ENCODE data around the gene RCAN3. TPM values are rescaled to one million over a fixed set of nuclear protein-coding genes. Genes with fewer than 3 reads are reported as not detected.

RCAN3 gene
- total and polyA plus RNA-seq, 9 of the 15 experiments (the other 6 are each of a cell fraction or from before 2014, with no cell fraction given): 0.10 to 1.4 (median 0.43) TPM

DNA sequence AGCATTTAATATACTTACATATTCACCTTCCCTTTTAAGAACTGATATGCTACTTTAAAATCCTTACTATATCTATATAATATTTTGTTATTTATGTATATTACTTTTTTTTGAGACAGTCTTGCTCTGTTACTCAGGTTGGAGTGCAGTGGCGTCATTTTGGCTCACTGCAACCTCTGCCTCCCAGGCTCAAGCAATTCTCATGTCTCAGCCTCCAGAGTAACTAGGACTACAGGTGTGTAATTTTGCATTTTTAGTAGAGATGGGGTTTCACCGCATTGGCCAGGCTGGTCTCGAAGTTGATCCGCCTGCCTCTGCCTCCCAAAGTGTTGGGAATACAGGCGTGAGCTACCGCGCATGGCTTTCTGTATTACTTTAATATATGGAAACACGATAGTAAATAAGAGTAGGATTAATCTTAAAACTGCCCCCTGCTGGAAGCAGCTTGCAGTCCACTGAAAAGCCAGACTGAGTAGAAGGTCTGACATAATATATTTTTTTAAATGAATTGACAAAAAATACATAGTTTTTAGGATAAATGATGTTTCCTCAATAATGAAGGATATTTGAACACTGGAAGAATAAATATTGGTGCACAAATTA lies 24.4 kb downstream of the RCAN3 start (continued):
- peak; percentile 39 to 77 (median 69); a peak in 5 of 6 replicates for TF ChIP-seq CTCF (IDR thresholded peaks at IDR 0.05 in 2 of 3, conservative IDR thresholded peaks at IDR 0.05 in 1 of 3; ENCODE audit: insufficient read depth in 2 of 3, low read depth in 1 of 3, low read length in 3 of 3)
- TF ChIP-seq ZNF609 (CRISPR knock-in tag; IDR thresholded peaks at IDR 0.05; ENCODE audit: borderline replicate concordance): no peak
- TF ChIP-seq RBM15 (IDR thresholded peaks at IDR 0.05; ENCODE audit: insufficient read depth, low read length): no peak
- no peak for TF ChIP-seq NFXL1 (CRISPR knock-in tag; IDR thresholded peaks at IDR 0.05)
- TF ChIP-seq BRF1 (IDR thresholded peaks at IDR 0.05; ENCODE audit: borderline replicate concordance, extremely low read depth, insufficient read length): no peak
- TF ChIP-seq, protein P1, sequence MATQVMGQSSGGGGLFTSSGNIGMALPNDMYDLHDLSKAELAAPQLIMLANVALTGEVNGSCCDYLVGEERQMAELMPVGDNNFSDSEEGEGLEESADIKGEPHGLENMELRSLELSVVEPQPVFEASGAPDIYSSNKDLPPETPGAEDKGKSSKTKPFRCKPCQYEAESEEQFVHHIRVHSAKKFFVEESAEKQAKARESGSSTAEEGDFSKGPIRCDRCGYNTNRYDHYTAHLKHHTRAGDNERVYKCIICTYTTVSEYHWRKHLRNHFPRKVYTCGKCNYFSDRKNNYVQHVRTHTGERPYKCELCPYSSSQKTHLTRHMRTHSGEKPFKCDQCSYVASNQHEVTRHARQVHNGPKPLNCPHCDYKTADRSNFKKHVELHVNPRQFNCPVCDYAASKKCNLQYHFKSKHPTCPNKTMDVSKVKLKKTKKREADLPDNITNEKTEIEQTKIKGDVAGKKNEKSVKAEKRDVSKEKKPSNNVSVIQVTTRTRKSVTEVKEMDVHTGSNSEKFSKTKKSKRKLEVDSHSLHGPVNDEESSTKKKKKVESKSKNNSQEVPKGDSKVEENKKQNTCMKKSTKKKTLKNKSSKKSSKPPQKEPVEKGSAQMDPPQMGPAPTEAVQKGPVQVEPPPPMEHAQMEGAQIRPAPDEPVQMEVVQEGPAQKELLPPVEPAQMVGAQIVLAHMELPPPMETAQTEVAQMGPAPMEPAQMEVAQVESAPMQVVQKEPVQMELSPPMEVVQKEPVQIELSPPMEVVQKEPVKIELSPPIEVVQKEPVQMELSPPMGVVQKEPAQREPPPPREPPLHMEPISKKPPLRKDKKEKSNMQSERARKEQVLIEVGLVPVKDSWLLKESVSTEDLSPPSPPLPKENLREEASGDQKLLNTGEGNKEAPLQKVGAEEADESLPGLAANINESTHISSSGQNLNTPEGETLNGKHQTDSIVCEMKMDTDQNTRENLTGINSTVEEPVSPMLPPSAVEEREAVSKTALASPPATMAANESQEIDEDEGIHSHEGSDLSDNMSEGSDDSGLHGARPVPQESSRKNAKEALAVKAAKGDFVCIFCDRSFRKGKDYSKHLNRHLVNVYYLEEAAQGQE (IDR thresholded peaks at IDR 0.05; ENCODE audit: borderline replicate concordance): peak; percentile 18; the same call in 1 of the 2 replicates
- TF ChIP-seq, protein P1 (CRISPR knock-in tag; IDR thresholded peaks at IDR 0.05; ENCODE audit: low read depth): no peak
- TF ChIP-seq TFAM (CRISPR knock-in tag; conservative IDR thresholded peaks at IDR 0.05): no peak
- TF ChIP-seq ARID3A (IDR thresholded peaks at IDR 0.05; ENCODE audit: borderline replicate concordance, low read depth, low read length): peak; percentile 94; the same call in 1 of the 2 replicates

All from K562 (cell line).